ENCODE measurements around the gene RABGAP1.
"Not testable (repeated sequence)": the region's sequence is repeated elsewhere in the genome, so short reads cannot be mapped to it uniquely, and the experiment has no call there.

RABGAP1 gene

GRCh38 chr9:122940749-122941581, at the start of gene RABGAP1:
Gene RABGAP1 (plus strand): TSS chr9:122941020. CDS start chr9:122957060, 16,040 bp downstream.
- DNase-seq = peak; percentile 88 to 98 (median 96)

GRCh38 chr9:122897969-122898368, 42.9 kb upstream of the RABGAP1 start:
- no peak for DNase-seq

- DNase-seq = no peak
Measured at GRCh38 chr9:122900791-122901190, 40.0 kb upstream of the RABGAP1 start.

GRCh38 chr9:122904466-122904822, 36.4 kb upstream of the RABGAP1 start:
- no peak for DNase-seq

- peak; percentile 76 to 90 (median 84) for DNase-seq
Measured at GRCh38 chr9:122904823-122905710, 35.8 kb upstream of the RABGAP1 start, which contains the start of gene RC3H2. Gene RC3H2 (minus strand): TSS chr9:122905359. CDS start chr9:122897509, 7,850 bp downstream.

- DNase-seq = not testable (repeated sequence)
Measured at GRCh38 chr9:122906122-122906521, 34.7 kb upstream of the RABGAP1 start.

- no peak for DNase-seq
Measured at GRCh38 chr9:122912671-122912963, 28.2 kb upstream of the RABGAP1 start.

GRCh38 chr9:122912964-122913673, 27.7 kb upstream of the RABGAP1 start, which contains the start of gene ZBTB6:
Gene ZBTB6 (minus strand): TSS chr9:122913323. CDS start chr9:122912072, 1,251 bp downstream.
- DNase-seq = peak; percentile 46 to 64 (median 50)

GRCh38 chr9:122918310-122918709, 22.5 kb upstream of the RABGAP1 start:
- DNase-seq = no peak

GRCh38 chr9:122922713-122923112, 18.1 kb upstream of the RABGAP1 start:
- DNase-seq = no peak

- no peak for DNase-seq
Measured at GRCh38 chr9:122923947-122924346, 16.9 kb upstream of the RABGAP1 start.

GRCh38 chr9:122929796-122930354, 10.9 kb upstream of the RABGAP1 start:
- no peak for DNase-seq

GRCh38 chr9:122930541-122931225, 10.1 kb upstream of the RABGAP1 start:
- no peak for DNase-seq

GRCh38 chr9:122931226-122932121, 9.3 kb upstream of the RABGAP1 start, which contains the start of gene ZBTB26:
Gene ZBTB26 (minus strand): TSS chr9:122931512. CDS start chr9:122919934, 11,578 bp downstream.
- DNase-seq = peak; percentile 53 to 77 (median 68)

- no peak for DNase-seq
Measured at GRCh38 chr9:122936464-122936863, 4.4 kb upstream of the RABGAP1 start.

- no peak for DNase-seq
Measured at GRCh38 chr9:122936883-122937282, 3.9 kb upstream of the RABGAP1 start.

GRCh38 chr9:122939601-122940000, 1.2 kb upstream of the RABGAP1 start:
- no peak for DNase-seq

- no peak for DNase-seq
Measured at GRCh38 chr9:122940454-122940748, 419 bp upstream of the RABGAP1 start.

GRCh38 chr9:122941582-122942234, 888 bp downstream of the RABGAP1 start:
- no peak for DNase-seq

Measured in activated naive CD4-positive, alpha-beta T cell (primary cell).